DND-41 (cell line): Measurements from ENCODE around the gene PRPF38B.

Source experiments
- ATAC-seq: fragments of 200-7000 bp; cut with Tn5 transposase; 3 replicates; pipeline ENCODE4 v1.9.1; 2021; ENCODE audit warnings: low read depth; ENCODE audit not compliant: insufficient read depth
- DNase-seq: peaks from one replicate; pipeline ENCODE4 v3.0.0-alpha.2; 2020
- H2AFZ ChIP-seq: 2 replicates; pipeline ENCODE4 v1.6.0; 2012; ENCODE audit warnings: low read depth, low read length
- H3K27ac ChIP-seq: 2 replicates; pipeline ENCODE4 v1.5.1; 2012; ENCODE audit warnings: low read length, inconsistent platforms
- H3K27me3 ChIP-seq: fragments of 200-600 bp; sonication (generic); 2 replicates; pipeline ENCODE4 v1.6.0; 2012; ENCODE audit warnings: low read length, mild to moderate bottlenecking, inconsistent platforms; ENCODE audit not compliant: insufficient read depth, poor library complexity
- H3K36me3 ChIP-seq: 2 replicates; pipeline ENCODE4 v1.5.1; 2012; ENCODE audit warnings: low read length, inconsistent platforms; ENCODE audit not compliant: insufficient read depth
- H3K4me1 ChIP-seq: 2 replicates; pipeline ENCODE4 v1.5.1; 2012; ENCODE audit warnings: mild to moderate bottlenecking, low read length; ENCODE audit not compliant: insufficient read depth
- H3K4me2 ChIP-seq: 2 replicates; pipeline ENCODE4 v1.6.0; 2012; ENCODE audit warnings: mild to moderate bottlenecking, moderate library complexity, low read length, inconsistent platforms; ENCODE audit not compliant: insufficient read depth
- H3K4me3 ChIP-seq, 2 experiments: fragments of 200-600 bp in 1 of 2; shearing (Covaris generic) in 1 of 2; 2 replicates each; pipeline ENCODE4 v1.5.1; 2012 to 2016; ENCODE audit warnings: inconsistent platforms in 2 of 2, low read length in 2 of 2, mild to moderate bottlenecking in 2 of 2, low read depth in 1 of 2, moderate library complexity in 1 of 2
- H3K79me2 ChIP-seq: 2 replicates; pipeline ENCODE4 v1.6.0; 2012; ENCODE audit warnings: low read length, inconsistent platforms; ENCODE audit not compliant: insufficient read depth
- H3K9ac ChIP-seq: 2 replicates; pipeline ENCODE4 v1.6.0; 2012; ENCODE audit warnings: low read depth, mild to moderate bottlenecking, inconsistent platforms, low read length, moderate library complexity
- H3K9me3 ChIP-seq: 2 replicates; pipeline ENCODE4 v1.5.1; 2012; ENCODE audit warnings: low read length, moderate library complexity, mild to moderate bottlenecking, inconsistent platforms; ENCODE audit not compliant: insufficient read depth, severe bottlenecking
- H4K20me1 ChIP-seq: 2 replicates; pipeline ENCODE4 v1.6.0; 2012; ENCODE audit warnings: low read length; ENCODE audit not compliant: insufficient read depth
- EZH2 ChIP-seq: IDR thresholded peaks from 3 replicates; pipeline ENCODE4 v1.6.1; 2012; ENCODE audit warnings: borderline replicate concordance, low read depth, mild to moderate bottlenecking, moderate library complexity, low read length, inconsistent platforms; ENCODE audit not compliant: severe bottlenecking
- TF ChIP-seq, protein P1 (sequence below): IDR thresholded peaks from 2 replicates; pipeline ENCODE4 v1.5.1; 2012; ENCODE audit warnings: borderline replicate concordance, low read length, moderate library complexity, mild to moderate bottlenecking; ENCODE audit not compliant: poor library complexity, severe bottlenecking; ENCODE audit errors: extremely low read depth

The PRPF38B gene

DNA sequence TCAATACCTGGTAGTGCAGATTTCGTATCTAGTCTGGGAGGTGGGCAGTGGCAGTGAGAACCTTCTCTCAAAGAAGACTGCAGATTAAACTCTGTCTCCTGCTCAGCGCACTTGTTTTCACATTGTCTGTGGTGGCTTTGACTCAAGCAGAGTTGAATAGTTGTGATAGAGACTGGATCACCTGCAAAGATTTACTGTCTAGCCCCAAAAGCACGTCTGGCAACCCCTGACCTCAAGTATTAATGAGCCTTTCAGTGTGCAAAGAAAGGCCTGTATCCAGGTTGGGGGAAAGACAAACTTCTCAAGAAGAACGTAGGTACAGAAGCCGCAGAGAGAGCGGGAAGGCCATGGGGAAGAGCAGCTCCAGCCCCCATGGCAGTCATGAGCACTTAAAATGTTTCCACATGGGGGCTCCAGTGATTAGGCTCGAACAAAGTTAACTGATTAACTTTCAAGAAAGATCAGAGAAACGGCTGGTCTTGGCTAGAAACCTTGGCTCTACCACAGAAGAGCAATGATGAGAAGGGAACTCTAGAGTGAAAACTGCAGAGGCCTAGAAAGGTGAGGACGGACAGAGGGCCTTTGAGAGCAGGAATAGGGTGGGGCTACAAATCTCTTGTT is 46.4 kb upstream of the PRPF38B start:
- peak overlapping the region; percentile 72 for H2AFZ ChIP-seq
- H3K27ac ChIP-seq: peak overlapping the region; percentile 78
- peaks cover 7% of the 10 kb centered on the region; the same call in 1 of the 2 replicates for H3K36me3 ChIP-seq
- no peaks in the 10 kb centered on the region for H3K9me3 ChIP-seq
- peaks cover 47% of the 10 kb centered on the region for H3K4me1 ChIP-seq
- peak overlapping the region in 1 of 2 experiments; percentile 50; a peak in 2 of 4 replicates for H3K4me3 ChIP-seq
- ATAC-seq (no peak), DNase-seq (no peak)
- H3K79me2 ChIP-seq: no peaks in the 10 kb centered on the region
- H3K9ac ChIP-seq: peak overlapping the region; percentile 45
- H4K20me1 ChIP-seq: no peaks in the 10 kb centered on the region
- TF ChIP-seq, protein P1, sequence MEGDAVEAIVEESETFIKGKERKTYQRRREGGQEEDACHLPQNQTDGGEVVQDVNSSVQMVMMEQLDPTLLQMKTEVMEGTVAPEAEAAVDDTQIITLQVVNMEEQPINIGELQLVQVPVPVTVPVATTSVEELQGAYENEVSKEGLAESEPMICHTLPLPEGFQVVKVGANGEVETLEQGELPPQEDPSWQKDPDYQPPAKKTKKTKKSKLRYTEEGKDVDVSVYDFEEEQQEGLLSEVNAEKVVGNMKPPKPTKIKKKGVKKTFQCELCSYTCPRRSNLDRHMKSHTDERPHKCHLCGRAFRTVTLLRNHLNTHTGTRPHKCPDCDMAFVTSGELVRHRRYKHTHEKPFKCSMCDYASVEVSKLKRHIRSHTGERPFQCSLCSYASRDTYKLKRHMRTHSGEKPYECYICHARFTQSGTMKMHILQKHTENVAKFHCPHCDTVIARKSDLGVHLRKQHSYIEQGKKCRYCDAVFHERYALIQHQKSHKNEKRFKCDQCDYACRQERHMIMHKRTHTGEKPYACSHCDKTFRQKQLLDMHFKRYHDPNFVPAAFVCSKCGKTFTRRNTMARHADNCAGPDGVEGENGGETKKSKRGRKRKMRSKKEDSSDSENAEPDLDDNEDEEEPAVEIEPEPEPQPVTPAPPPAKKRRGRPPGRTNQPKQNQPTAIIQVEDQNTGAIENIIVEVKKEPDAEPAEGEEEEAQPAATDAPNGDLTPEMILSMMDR: peak; percentile 24
- TF ChIP-seq EZH2: no peak
- no peaks in the 10 kb centered on the region for H3K27me3 ChIP-seq
- H3K4me2 ChIP-seq: peak overlapping the region; percentile 68

DNA sequence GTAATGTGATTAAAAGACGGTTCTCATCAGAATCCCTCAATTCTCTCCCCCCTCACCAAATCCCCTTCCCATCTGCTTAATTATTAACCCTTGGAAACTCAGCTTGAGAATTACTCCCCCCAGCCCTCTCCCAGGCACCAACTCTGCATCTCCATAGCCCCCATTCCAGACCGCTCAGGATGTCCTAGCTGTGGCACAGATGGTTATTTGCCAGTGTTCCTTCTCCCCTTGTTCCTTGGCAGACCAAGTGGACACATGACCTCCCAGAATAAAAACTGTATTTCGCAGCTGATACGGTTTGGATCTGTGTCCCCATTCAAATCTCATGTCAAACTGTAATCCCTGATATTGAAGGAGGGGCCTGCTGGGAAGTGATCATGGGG is 45.9 kb upstream of the PRPF38B start:
- Histone ChIP-seq H4K20me1 (no peaks in the 10 kb centered on the region), H3K4me3 (peak overlapping the region in 1 of 2 experiments; percentile 7; a peak in 1 of 4 replicates), H3K4me2 (peak overlapping the region; percentile 16), H3K36me3 (peaks cover 7% of the 10 kb centered on the region; the same call in 1 of the 2 replicates), H3K27ac (peak overlapping the region; percentile 78), H3K27me3 (no peaks in the 10 kb centered on the region), H3K79me2 (no peaks in the 10 kb centered on the region), H3K9me3 (no peaks in the 10 kb centered on the region), H2AFZ (peak overlapping the region; percentile 63), H3K4me1 (peaks cover 42% of the 10 kb centered on the region), H3K9ac (peak overlapping the region; percentile 45)
- no peak for DNase-seq
- TF ChIP-seq, protein P1: no peak
- TF ChIP-seq EZH2: no peak
- no peak for ATAC-seq

DNA sequence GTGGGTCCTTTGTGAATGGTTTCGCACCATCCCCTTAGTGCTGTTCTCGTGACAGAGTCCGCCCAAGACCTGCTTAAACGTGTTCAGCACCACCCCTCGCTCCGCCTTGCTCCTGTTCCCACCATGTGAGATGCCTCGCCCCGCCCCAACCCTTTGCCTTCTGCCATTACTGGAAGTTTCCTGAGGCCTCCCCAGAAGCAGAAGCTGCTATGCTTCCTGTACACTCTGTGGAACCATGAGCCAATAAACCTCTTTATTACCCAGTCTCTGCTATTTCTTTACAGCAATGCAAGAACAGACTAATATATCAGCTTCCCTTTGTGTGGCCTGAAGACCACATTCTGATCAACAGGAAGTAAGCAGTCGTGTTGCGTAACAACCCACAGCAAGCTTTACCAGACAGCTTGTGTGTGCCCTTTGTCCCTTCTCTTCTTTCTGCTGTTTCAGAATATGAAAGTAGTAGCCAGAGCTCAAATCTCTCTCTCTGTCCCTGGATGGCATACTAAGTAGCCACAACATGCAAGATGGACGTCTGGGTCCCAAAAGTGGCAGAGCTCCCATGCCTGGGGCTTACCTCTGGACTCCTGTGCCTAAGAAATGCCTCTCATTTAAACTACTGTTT is 45.4 kb upstream of the PRPF38B start:
- peak; percentile 79 for DNase-seq
- TF ChIP-seq, protein P1: no peak
- no peak for TF ChIP-seq EZH2
- Histone ChIP-seq H4K20me1 (no peaks in the 10 kb centered on the region), H3K9ac (peak overlapping the region; percentile 45), H3K4me2 (peak overlapping the region; percentile 16), H3K4me1 (peaks cover 39% of the 10 kb centered on the region), H3K27me3 (no peaks in the 10 kb centered on the region), H3K4me3 (peak overlapping the region in 1 of 2 experiments; percentile 7; a peak in 1 of 4 replicates), H3K36me3 (peaks cover 7% of the 10 kb centered on the region; the same call in 1 of the 2 replicates), H3K79me2 (no peaks in the 10 kb centered on the region), H2AFZ (peak overlapping the region; percentile 63), H3K9me3 (no peaks in the 10 kb centered on the region), H3K27ac (peak overlapping the region; percentile 78)
- peak; percentile 81 for ATAC-seq
